ENCODE data around the gene NBPF20.
"Not testable (repeated sequence)": the region's sequence is repeated elsewhere in the genome, so short reads cannot be mapped to it uniquely, and the experiment has no call there.

DNA sequence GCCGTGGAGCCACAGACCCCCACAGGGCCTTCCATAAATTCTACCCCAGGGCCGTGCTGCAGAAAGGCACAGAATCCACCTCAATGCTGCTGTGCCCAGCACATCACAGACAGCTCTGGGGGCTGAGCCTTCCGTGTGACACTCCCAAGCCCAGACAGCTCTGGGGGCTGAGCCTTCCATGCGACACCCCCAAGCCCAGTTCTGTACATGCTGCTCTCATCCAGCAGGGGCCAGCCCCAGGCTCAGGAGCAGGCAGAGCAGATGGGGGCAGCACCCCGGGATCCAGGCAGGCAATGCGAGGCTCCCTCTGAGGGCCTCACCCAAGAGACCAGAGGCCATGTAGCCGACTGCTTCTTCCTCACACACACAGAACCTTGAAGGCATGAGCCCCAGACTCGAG is 27.1 kb upstream of the NBPF20 start:
- not testable (repeated sequence) for TF ChIP-seq BMI1 (IDR thresholded peaks at IDR 0.05; ENCODE audit: borderline replicate concordance); POLR2A (IDR thresholded peaks at IDR 0.05; ENCODE audit: low read depth, low read length); RBBP5 (conservative IDR thresholded peaks at IDR 0.05); RAD21 (IDR thresholded peaks at IDR 0.05; ENCODE audit: insufficient read depth, low read depth, low read length); GABPA (IDR thresholded peaks at IDR 0.05; ENCODE audit: low read depth)
- TF ChIP-seq, protein P1, sequence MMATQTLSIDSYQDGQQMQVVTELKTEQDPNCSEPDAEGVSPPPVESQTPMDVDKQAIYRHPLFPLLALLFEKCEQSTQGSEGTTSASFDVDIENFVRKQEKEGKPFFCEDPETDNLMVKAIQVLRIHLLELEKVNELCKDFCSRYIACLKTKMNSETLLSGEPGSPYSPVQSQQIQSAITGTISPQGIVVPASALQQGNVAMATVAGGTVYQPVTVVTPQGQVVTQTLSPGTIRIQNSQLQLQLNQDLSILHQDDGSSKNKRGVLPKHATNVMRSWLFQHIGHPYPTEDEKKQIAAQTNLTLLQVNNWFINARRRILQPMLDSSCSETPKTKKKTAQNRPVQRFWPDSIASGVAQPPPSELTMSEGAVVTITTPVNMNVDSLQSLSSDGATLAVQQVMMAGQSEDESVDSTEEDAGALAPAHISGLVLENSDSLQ (IDR thresholded peaks at IDR 0.05), result not testable (repeated sequence)
- TF ChIP-seq, protein P2, sequence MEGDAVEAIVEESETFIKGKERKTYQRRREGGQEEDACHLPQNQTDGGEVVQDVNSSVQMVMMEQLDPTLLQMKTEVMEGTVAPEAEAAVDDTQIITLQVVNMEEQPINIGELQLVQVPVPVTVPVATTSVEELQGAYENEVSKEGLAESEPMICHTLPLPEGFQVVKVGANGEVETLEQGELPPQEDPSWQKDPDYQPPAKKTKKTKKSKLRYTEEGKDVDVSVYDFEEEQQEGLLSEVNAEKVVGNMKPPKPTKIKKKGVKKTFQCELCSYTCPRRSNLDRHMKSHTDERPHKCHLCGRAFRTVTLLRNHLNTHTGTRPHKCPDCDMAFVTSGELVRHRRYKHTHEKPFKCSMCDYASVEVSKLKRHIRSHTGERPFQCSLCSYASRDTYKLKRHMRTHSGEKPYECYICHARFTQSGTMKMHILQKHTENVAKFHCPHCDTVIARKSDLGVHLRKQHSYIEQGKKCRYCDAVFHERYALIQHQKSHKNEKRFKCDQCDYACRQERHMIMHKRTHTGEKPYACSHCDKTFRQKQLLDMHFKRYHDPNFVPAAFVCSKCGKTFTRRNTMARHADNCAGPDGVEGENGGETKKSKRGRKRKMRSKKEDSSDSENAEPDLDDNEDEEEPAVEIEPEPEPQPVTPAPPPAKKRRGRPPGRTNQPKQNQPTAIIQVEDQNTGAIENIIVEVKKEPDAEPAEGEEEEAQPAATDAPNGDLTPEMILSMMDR (IDR thresholded peaks at IDR 0.05 in 2 of 3, conservative IDR thresholded peaks at IDR 0.05 in 1 of 3; ENCODE audit: control insufficient read depth in 2 of 3, extremely low read depth in 1 of 3, insufficient read depth in 1 of 3, low read depth in 3 of 3, low read length in 3 of 3), result not testable (repeated sequence)
- TF ChIP-seq, protein P3, sequence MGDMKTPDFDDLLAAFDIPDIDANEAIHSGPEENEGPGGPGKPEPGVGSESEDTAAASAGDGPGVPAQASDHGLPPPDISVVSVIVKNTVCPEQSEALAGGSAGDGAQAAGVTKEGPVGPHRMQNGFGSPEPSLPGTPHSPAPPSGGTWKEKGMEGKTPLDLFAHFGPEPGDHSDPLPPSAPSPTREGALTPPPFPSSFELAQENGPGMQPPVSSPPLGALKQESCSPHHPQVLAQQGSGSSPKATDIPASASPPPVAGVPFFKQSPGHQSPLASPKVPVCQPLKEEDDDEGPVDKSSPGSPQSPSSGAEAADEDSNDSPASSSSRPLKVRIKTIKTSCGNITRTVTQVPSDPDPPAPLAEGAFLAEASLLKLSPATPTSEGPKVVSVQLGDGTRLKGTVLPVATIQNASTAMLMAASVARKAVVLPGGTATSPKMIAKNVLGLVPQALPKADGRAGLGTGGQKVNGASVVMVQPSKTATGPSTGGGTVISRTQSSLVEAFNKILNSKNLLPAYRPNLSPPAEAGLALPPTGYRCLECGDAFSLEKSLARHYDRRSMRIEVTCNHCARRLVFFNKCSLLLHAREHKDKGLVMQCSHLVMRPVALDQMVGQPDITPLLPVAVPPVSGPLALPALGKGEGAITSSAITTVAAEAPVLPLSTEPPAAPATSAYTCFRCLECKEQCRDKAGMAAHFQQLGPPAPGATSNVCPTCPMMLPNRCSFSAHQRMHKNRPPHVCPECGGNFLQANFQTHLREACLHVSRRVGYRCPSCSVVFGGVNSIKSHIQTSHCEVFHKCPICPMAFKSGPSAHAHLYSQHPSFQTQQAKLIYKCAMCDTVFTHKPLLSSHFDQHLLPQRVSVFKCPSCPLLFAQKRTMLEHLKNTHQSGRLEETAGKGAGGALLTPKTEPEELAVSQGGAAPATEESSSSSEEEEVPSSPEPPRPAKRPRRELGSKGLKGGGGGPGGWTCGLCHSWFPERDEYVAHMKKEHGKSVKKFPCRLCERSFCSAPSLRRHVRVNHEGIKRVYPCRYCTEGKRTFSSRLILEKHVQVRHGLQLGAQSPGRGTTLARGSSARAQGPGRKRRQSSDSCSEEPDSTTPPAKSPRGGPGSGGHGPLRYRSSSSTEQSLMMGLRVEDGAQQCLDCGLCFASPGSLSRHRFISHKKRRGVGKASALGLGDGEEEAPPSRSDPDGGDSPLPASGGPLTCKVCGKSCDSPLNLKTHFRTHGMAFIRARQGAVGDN (IDR thresholded peaks at IDR 0.05), result not testable (repeated sequence)
- TF ChIP-seq, protein P4, sequence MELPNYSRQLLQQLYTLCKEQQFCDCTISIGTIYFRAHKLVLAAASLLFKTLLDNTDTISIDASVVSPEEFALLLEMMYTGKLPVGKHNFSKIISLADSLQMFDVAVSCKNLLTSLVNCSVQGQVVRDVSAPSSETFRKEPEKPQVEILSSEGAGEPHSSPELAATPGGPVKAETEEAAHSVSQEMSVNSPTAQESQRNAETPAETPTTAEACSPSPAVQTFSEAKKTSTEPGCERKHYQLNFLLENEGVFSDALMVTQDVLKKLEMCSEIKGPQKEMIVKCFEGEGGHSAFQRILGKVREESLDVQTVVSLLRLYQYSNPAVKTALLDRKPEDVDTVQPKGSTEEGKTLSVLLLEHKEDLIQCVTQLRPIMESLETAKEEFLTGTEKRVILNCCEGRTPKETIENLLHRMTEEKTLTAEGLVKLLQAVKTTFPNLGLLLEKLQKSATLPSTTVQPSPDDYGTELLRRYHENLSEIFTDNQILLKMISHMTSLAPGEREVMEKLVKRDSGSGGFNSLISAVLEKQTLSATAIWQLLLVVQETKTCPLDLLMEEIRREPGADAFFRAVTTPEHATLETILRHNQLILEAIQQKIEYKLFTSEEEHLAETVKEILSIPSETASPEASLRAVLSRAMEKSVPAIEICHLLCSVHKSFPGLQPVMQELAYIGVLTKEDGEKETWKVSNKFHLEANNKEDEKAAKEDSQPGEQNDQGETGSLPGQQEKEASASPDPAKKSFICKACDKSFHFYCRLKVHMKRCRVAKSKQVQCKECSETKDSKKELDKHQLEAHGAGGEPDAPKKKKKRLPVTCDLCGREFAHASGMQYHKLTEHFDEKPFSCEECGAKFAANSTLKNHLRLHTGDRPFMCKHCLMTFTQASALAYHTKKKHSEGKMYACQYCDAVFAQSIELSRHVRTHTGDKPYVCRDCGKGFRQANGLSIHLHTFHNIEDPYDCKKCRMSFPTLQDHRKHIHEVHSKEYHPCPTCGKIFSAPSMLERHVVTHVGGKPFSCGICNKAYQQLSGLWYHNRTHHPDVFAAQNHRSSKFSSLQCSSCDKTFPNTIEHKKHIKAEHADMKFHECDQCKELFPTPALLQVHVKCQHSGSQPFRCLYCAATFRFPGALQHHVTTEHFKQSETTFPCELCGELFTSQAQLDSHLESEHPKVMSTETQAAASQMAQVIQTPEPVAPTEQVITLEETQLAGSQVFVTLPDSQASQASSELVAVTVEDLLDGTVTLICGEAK (IDR thresholded peaks at IDR 0.05; ENCODE audit: borderline replicate concordance), result not testable (repeated sequence)

Measured in GM12878 (cell line).